Embryonic facial prominence (tissue), 1 donor: Measurements from ENCODE around the gene ZNF600.
"Not testable (repeated sequence)": the region's sequence is repeated elsewhere in the genome, so short reads cannot be mapped to it uniquely, and the experiment has no call there.

Experiments
- DNase-seq: peaks from one replicate; pipeline ENCODE4 v3.0.0-alpha.2; 2016; ENCODE audit errors: extremely low spot score

ZNF600 gene

DNA sequence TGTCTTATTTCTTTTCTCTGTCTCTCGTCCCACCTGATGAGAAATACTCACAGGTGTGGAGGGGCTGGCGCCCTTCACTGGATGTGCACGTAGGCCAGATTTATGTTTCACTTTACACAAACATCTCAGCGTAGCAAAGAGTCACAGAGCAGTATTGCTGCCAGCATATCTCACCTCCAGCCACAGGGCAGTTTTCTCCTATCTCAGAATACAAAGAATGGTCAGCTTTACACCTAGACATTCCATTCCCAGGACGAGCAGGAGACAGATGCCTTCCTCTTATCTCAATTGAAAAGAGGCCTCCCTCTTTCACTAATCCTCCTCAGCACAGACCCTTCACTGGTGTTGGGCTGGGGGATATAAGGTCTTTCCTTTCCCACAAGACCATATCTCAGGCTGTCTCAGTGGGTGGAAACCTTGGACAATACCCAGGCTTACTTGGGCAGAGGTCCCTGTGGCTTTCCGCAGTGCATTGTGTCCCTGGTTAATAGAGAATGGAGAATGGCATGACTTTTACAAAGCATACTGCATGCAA, 44.6 kb downstream of the ZNF600 start:
- no peak for DNase-seq

- DNase-seq: not testable (repeated sequence)
Observed at GRCh38 chr19:52741371-52741770, 45.2 kb downstream of the ZNF600 start.

GRCh38 chr19:52739576-52739975, 47.0 kb downstream of the ZNF600 start:
- no peak for DNase-seq

- DNase-seq: no peak
Observed at GRCh38 chr19:52735734-52736133, 50.9 kb downstream of the ZNF600 start.

GRCh38 chr19:52734893-52735661, 51.5 kb downstream of the ZNF600 start, which contains the start of gene ZNF611:
TSS of gene ZNF611 (minus strand) at chr19:52735044. CDS start at chr19:52715894, 19,150 bp downstream.
- DNase-seq: peak; percentile 82

GRCh38 chr19:52734331-52734892, 52.2 kb downstream of the ZNF600 start:
- no peak for DNase-seq

- DNase-seq: not testable (repeated sequence)
Observed at GRCh38 chr19:52726051-52726450, 60.5 kb downstream of the ZNF600 start.

DNA sequence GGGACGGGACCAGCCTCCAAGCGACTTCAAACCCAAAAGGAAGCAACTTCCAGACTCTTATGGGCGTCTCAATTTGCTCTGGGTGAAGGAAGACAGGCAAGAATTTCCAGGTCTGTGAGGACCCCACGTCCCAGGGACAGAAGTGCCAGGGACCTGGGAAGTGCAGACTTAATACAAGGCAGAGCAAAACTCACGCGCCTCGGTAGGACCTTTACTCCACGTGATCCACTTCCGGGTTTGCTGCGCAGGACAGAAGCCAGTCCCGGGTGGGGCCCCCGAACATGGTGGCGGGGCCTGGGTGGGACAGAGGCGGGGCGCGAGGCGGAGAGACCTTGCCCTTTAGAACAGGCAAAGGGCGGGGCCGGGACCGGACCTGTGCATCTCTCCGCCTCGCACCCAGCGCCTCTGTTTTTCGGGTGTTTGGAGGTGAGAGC, 61.0 kb downstream of the ZNF600 start:
- DNase-seq: no peak

DNA sequence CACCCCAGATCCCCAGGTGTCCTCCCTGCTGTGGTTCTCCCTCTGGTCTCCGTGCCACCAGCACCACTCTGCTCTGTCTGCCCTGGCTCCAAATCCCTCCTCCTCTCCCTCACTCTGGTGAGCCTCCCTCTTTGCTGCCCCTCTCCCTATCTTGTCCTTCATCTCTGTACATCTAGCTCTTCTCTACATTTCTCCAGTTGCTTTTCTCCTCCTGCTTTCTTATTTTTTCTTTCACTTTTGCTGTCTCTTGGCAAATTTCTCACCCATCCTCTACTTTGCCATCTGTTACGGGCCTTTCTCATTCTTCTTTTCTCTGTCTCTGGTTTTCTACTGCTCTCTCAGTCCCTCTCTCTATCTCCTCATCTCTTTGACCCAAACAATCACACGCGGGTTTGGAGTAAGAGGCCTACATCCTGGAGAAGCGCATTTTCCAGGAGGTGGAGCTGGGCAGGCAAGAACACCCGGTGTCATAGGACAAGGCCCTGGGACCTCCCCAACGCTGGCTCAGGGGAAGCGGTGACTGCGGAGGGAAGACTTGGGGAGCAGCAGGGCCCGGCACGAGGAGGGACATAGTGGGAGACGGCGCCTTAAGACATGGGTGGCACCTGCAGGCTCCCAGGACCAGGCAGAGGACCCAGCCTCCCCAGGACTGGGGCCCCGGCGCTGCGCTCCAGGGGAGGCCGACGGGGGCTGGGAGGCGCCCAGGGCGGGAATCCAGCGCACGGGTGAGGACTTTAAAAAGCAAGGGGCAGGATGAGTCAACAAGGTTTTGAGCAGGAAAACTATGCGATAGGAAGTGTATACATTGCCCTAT, 61.7 kb downstream of the ZNF600 start:
- no peak for DNase-seq

DNA sequence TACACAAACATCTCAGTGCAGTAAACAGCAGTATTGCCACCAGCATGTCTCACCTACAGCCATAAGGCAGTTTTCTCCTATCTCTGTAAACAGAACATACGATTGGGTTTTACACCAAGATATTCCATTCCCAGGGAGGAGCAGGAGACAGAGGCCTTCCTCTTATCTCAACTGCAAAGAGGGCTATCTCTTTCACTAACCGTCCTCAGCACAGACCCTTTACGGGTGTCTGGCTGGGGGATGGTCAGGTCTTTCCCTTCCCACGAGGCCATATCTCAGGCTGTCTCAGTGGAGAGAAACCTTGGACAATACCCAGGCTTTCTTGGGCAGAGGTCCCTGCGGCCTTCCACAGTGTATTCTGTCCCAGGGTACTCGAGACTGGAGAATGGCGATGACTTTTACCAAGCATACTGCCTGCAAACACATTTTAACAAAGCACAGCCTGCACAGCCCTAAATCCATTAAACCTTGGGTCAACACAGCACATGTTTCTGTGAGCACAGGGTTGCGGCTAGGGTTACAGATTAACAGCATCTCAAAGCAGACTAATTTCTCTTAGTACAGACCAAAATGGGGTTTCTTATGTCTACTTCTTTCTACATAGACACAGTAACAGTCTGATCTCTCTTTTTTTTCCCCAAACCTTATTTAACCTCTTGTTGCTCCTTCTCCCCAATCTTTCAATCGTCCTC, 62.5 kb downstream of the ZNF600 start:
- not testable (repeated sequence) for DNase-seq

DNA sequence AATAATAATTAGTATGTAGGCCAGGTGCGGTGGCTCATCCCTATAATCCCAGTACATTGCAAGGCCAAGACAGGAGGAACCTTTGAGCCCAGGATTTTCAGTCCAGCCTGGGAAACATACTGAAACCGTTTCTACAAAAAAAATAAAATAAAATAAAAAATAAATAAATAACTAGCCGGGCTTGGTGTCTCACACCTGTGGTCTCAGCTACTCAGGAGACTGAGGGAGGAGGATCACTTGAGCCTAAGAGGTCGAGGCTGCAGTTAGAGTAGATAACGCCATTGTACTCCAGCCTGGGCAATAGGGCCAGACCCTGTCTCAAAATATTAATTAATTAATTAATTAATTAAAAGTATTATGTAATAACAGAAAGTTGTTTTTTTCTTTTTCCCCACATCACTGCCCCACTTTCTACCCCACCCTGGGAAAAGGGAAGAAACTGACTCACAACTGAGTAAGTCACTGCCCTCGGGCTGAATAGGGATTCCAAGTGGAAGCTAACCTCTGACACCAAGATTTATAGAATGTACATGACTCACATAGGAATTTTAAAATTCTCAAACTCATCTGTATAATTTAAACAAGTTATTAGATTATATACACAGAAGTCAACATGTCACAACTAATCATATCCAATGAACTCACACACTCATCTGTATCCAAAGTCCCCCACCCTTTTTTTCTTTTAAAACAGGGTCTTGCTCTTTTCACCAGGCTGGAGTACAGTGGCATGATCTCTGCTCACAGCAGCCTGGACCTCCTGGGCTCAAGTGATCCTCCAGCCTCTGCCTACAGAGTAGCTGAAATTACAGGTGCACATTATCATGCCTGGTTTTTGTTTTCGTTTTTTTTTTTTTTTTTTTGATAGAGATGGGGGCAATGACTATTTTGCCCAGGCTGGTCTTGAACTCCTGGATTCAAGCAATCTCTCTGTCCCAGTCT, 64.3 kb downstream of the ZNF600 start:
- DNase-seq: no peak

GRCh38 chr19:52720541-52720940, 66.0 kb downstream of the ZNF600 start:
- DNase-seq: not testable (repeated sequence)

DNA sequence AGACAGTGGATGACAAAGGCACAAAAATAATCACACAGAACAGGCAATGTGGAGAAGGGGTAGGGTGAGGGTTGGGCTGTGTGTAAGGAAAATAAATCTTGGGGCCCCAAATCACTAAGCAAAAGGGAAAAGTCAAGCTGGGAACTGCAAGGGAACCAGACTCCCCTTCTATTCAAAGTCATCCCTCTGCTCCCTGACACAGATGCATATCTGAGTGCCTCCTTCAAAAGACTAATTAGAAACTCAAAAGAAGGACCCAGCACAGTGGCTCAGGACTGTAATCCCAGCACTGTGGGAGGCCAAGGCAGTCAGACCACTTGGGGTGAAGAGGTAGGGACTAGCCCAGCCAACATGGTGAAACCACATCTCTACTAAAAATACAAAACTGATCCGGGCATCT, 70.1 kb downstream of the ZNF600 start:
- DNase-seq: no peak

DNA sequence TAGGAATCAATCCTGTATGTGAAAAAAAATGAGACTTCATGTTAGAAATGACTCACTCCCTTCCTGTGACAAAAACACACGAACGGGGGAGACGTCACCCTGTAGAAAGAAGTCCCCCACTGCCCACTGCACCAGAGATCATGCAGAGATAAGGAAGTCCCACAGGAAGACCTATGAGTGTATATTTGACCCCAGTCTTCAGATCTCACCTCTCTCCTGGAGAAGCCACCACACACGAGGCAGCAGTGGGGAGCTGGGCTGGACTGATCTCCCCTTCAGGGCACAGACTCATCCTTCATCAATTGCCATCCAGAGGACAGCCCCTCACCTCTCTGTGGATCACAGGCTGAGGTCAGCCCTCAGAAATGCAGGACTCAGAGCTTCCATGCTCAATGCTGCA, 70.7 kb downstream of the ZNF600 start:
- DNase-seq: not testable (repeated sequence)

DNA sequence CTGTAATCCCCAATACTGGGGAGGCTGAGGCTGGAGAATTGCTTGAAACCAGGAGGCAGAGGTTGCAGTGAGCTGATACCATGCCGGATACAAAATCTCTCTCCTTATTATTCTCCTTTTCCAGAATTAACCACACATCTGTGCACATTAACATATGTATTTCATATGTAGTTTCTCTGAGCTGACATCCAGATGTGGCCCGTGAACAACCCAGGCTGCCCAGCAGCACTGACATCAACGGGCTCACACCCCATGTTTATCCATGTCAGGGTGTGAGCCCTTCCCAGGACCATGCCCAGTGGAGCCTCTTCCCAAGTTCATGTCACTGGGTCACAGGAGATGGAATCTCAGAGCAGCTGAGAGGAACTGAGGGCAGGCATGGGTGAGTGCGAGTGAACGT, 71.3 kb downstream of the ZNF600 start:
- DNase-seq: not testable (repeated sequence)
